T-helper 9 cell (primary cell): ENCODE results near the gene HNRNPUL1.

Experiments
- DNase-seq: peaks from one replicate; pipeline ENCODE4 v3.0.0-alpha.2; 2020

Gene HNRNPUL1

DNA sequence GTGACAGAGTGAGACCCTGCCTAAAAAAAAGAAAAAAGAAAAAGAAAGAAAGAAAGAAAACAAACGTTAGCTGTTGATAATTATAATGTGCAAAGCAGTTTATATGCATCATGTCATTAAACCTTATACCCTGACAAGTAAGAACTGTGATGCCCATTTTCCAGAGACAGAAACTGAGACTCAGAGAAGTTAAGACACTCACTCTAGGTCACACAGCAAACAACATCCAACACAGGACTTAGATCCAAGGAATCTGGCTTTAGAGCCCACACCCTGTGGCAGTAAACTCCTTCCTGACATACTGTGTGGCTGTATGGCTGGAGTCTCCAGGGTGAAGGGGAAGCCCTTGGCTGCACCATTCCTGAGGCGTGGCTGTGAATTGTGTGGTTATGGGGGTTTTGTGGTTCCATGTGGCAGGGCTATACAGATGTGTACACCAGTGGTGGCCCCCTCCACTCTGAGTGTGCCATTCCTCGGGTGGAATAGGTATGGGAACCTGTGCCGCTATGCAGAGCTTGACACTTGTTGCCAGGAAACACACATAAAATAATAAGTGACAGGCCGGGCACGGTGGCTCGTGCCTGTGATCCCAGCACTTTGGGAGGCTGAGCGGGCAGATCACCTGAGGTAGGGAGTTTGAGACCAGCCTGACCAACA is 29.5 kb upstream of the HNRNPUL1 start:
- no peak for DNase-seq

DNA sequence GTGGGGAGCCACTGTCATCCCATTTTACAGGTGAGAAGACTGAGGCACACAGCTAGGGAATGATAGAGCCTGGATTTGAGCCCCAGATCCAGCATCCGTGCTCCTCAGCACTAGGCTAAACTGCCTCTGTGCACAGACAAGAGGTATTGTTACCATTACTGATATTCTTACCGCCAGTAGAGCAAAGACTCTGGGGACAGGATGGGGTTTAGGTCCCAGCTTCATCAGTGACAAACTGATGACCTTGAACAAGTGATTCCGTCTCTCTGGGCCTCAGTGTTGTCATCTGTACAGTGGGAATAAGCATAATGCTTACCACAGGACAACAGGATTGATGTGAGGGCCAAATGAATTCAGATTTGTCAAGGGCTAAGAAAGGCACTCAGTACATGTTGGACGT is 28.7 kb upstream of the HNRNPUL1 start:
- DNase-seq = no peak

- DNase-seq = no peak
Observed at GRCh38 chr19:41238244-41238643, 25.9 kb upstream of the HNRNPUL1 start.

GRCh38 chr19:41239363-41239762 is 24.8 kb upstream of the HNRNPUL1 start:
- DNase-seq = no peak

GRCh38 chr19:41239961-41240574 is 24.1 kb upstream of the HNRNPUL1 start:
- no peak for DNase-seq

DNA sequence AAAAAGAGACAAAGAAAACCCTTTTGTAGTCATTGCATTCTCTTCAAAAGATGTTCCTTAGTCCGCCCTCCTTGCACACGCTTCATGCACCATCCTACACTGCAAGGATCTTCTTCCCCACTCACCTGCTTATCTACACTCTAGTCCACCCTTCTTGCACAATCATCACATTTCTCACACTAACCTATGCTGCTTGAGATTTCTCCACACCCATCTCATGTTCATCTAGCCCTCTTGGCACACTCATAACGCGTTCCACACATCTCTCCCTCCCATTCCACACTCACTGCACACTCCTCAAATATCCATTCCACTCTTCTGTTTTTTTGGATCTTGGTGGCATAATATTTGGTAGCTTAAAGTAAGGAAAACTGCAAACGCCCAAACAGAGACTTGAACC is 22.3 kb upstream of the HNRNPUL1 start:
- no peak for DNase-seq

DNA sequence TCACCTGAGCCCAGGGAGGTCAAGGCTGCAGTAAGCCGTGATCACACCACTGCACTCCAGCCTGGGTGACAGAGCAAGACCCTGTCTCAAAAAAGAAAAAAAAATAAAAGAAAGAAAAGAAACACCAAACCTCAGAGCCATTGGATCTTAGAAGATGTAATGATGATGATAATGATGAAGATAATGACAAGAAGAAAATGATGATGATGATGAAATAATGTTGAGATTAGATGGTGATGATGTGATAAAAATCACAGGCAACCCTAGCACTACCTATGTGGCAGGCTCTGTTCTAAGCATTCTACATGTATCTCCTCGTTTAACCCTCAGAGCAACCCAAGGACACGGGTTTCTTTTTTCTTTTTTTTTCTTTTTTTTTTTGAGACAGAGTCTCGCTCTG is 20.1 kb upstream of the HNRNPUL1 start:
- no peak for DNase-seq

- no peak for DNase-seq
Observed at GRCh38 chr19:41245843-41246242, 18.3 kb upstream of the HNRNPUL1 start.

GRCh38 chr19:41248895-41249294 is 15.3 kb upstream of the HNRNPUL1 start:
- DNase-seq = no peak

DNA sequence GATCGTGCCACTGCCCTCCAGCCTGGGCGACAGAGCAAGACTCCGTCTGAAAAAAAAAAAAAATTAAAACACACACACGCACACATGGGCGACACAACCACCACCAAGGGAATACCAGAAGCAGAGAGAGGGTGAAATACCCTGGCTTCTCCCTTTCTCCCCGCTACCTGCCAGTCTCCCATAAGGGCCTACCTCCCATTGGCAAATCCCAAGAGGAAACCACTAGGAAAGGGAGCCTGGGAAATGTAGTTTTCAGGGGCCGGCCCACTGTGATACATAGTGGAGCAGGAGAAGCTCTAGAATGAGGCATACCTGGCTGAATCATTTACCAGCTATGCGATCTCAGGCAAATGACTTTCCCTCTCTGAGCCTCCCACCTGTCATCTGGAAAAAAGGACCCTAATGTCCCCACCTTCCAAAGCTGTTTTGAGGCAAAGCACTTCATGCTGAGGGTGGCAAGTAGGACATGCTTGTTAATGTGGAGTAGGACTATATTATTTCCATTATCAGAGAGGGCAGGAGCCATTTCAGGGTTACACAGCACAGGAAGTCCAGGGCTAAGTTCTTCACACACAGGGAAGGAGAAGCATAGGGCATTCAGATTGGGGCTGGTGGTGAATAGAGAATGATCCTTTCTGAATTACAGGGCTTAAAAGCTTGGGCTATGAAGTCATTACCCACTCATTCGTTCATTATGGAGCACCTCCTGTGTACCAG is 14.3 kb upstream of the HNRNPUL1 start:
- DNase-seq = no peak

GRCh38 chr19:41253660-41254059 is 10.5 kb upstream of the HNRNPUL1 start:
- DNase-seq = no peak

- DNase-seq = no peak
Observed at GRCh38 chr19:41255171-41255570, 9.0 kb upstream of the HNRNPUL1 start.

GRCh38 chr19:41261474-41262190 is 2.5 kb upstream of the HNRNPUL1 start:
- DNase-seq = peak; percentile 10

- peak; percentile 84 for DNase-seq
Observed at GRCh38 chr19:41263042-41263849, 926 bp upstream of the HNRNPUL1 start.

GRCh38 chr19:41264581-41265394 is 616 bp downstream of the HNRNPUL1 start:
- DNase-seq = peak; percentile 34

DNA sequence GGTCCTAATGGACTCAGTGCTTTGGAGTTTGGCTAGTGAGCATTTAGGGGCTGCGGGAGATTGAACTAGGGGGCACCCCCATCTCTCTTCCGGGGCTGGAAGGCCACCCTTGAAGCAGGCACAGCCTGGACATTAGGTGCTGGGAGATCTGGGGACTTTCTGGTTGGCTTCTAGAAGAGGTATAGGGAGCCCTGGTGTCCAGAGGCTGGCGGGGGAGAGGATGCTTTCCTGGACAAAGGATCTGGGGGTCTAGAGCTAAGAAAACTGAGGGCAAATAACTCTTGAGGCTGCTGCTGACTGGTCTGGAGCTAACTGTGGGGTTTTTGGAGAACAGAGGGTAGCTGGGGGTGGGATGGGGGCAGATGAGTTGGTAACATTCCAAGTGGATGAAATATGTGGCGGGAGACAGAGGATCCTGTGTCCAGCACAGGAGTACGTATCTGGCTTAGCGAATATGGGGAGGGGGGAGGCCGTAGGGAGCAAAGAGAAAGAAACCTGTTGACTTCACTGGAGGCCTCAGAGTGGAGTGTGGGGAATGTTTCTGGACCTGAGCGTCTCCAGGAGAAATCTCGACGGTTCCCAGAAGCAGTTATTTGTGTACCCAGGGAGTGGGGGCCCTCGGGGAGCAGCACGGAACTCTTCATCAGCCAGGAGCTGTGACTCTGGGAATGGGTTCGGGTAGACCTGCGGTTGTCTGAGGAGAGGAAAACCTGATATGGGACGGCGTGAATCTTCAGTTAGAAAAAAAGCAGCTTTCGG is 1.4 kb downstream of the HNRNPUL1 start:
- DNase-seq = no peak

DNA sequence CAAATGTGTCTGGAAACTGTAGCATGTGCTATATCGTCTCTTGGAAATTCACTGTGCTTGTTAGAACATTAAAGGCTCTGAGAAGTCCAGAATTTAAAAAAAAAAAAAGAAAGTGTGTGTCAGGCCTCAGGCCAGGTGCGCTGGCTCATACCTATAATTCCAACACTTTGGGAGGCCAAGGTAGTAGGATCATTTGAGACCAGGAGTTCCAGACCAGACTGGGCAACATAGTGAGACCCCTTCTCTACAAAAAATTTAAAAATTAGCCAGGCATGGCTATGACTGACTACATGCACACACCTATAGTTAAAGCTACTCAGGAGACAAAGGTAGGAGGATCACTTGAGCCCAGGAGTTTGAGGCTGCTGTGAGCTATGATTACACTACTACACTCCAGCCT is 4.9 kb downstream of the HNRNPUL1 start:
- DNase-seq = no peak

- DNase-seq = no peak
Observed at GRCh38 chr19:41269571-41269970, 5.4 kb downstream of the HNRNPUL1 start.

DNA sequence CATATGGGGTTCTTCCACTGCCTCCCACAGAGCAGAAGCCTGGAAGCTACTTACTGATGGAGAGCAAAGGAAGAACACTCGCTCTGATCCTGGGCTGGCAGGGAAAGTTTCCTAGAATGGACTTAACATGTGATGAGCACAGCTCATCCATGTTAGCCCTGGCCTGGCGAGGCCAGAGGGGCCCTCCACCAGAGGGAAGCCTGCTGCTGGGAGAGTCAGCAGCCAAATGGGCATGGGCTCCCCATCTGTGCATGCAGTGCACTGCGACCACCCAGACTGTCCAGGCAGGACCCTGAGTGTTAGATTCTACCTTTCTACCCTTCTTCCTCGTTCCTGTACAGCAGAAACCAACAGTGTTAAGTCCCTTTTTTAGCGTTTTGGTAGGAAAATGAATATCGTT is 8.9 kb downstream of the HNRNPUL1 start:
- no peak for DNase-seq

GRCh38 chr19:41274802-41275201 is 10.6 kb downstream of the HNRNPUL1 start:
- DNase-seq = no peak

DNA sequence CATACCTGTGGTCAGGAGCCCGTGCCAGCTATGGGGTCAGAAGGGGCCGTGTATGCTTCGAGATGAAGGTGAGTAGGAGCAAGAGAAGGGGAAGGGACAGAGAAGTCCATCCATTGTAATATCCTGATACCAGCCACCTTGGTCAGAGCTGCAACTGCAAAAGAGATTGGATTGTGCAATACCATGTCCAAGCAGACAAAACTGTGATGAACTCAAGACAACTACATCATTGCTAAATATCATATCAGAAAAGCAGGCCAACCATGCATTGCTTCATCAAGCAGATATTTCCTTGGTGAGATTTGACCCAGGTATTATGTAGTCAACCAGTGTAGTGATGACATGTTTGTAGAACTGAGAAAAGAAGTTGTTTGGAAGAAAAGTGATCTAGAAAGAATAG is 12.1 kb downstream of the HNRNPUL1 start:
- no peak for DNase-seq
